Central memory CD4-positive, alpha-beta T cell (primary cell): ENCODE data around the gene ADORA1.

Experiments
- DNase-seq: peaks from one replicate; pipeline ENCODE4 v3.0.0; 2022

ADORA1 gene

GRCh38 chr1:203124011-203124410 is 3.5 kb upstream of the ADORA1 start:
- DNase-seq, result no peak

DNA sequence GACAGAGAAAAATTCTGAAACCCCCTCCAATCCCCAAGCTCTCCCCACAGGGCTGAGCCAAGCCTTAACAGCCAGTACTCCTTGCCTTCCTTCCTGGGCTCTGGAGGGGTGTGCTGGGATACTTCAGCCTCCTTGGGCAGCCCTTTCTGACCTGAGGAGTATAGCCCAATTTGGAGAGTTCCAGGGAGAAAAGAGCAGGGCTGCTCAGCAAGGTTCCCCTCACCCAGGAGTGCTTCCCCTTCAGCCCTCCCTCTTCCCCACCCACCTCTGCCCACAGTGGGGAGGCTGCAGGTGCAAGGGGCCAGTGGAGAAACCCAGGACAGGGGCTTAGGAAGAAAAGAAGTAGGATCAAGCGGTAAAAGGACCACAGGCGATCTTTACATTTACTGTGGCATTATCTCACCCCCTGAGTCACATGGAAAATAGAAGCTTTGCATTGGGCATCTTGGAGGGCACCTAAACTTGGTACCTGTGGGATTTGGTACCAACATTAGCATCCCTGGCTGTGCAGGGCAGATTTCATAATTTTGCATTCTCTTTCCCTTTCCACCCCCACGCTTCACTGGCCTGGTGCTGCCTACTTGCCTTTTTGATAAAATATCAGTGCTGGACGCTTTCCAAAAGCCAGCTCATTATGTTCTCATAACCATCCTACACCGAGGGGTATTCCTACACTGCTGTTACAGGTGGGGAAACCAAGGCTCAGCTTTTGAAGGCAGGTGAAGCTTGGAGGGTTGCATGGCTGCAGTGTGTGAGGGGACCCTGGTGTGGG is 2.8 kb upstream of the ADORA1 start:
- DNase-seq, result no peak

- no peak for DNase-seq
These were observed 1.2 kb upstream of the ADORA1 start for GRCh38 chr1:203126151-203126865.

- DNase-seq, result no peak
These were observed 460 bp upstream of the ADORA1 start for GRCh38 chr1:203126866-203127665.

DNA sequence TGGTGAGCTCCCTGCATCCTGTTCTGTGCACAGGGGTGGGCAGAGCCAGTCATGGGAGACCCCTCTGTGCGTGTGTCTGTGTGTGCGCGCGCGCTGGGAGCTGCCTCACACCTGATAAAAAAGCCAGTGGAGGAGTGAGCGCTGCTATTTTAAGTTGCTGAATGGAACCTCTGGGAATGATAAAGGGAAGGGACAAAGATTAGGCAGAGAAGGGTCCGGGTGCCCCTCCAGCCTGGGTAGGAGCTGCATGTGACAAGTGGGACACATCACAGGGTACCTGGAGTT is 847 bp downstream of the ADORA1 start:
- no peak for DNase-seq

DNA sequence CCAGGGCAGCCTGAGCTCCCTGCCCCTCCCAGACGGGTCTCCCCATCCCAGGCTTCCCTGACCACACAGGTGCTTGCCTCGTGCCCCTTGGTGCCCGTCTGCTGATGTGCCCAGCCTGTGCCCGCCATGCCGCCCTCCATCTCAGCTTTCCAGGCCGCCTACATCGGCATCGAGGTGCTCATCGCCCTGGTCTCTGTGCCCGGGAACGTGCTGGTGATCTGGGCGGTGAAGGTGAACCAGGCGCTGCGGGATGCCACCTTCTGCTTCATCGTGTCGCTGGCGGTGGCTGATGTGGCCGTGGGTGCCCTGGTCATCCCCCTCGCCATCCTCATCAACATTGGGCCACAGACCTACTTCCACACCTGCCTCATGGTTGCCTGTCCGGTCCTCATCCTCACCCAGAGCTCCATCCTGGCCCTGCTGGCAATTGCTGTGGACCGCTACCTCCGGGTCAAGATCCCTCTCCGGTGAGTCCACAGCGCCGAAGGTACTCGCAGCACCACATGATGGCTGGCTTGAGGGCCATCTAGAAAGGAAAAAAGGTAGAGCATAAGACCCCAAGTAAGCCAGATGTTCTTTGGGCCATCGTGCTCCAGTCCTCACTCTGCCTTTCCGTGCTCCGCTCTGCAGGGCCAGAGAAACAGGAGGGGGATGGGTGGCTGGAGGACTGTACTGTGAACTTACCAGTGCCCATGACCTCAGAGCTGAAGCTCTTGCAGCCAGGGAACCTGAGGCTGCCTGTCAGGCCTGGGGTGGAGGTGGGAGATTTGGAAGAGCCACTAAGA is 1.4 kb downstream of the ADORA1 start:
- no peak for DNase-seq

GRCh38 chr1:203129501-203130231 is 2.1 kb downstream of the ADORA1 start:
- no peak for DNase-seq

GRCh38 chr1:203130358-203130985 is 2.9 kb downstream of the ADORA1 start:
- no peak for DNase-seq

DNA sequence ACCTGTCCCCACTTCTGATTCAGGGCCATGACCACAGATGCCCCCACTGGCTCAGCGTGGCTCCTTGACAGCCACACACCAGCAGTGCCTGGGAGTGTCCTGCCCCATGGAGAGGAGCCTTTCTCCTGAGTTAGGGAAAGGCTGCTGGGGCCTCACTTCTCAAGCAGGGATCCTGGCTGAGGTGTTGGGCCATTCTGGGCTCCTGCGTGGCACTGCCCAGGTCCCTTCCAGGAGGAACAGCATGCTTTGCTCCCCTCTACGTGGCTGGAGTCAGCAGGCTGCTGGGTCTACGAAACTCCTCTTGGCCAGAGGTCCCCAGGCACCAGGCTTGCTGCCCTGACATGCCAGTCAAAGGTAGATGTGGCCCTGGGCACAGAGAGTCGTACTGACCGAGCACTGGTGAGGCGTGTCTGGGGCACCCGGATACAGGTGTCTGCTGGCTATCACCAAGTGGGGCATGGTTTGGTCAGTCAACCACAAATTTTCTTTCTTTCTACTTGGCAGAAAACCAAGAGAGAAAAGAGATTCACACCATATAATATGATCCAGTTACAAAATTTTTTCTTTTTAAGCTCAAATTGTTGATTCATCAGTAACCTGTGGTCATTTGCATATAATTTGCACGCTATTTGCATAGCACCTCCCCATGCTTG is 4.1 kb downstream of the ADORA1 start:
- DNase-seq, result no peak

DNA sequence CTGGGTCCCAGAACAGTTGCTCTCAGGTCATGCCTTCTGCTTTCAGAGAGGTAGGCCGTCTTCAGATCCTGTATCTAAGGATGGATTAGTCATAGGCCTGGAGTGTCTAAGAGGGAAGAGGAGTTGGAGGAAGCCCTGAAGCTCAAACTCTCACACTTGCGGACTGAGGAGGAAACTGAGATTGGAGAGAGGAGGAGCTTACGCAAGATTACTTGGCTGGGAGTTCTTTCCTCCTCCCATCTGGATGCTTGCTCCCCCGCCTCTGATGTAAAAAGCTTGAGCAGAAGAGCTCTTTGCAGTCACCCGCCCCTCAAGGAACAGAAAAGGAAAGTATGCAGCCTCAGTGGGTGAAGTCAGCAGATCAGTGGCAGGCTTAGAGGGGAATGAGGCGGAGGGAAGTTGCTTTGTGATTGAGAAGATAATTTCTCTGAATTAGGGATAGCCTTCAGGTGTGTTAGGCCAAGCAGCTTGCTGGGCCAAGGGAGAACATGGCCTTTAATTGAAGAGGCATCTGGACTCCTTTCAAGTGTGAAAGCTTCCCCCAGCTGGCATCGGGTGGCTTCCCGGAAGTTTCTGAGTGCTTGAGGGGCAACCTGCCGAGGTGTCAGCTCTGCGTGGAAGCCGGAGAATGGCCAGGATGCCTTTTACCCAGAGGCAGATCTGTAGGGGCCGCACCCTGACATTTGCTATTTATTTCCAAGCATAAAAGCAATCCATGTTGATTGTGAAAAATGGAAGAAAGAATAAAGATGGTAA is 6.6 kb downstream of the ADORA1 start:
- no peak for DNase-seq

DNA sequence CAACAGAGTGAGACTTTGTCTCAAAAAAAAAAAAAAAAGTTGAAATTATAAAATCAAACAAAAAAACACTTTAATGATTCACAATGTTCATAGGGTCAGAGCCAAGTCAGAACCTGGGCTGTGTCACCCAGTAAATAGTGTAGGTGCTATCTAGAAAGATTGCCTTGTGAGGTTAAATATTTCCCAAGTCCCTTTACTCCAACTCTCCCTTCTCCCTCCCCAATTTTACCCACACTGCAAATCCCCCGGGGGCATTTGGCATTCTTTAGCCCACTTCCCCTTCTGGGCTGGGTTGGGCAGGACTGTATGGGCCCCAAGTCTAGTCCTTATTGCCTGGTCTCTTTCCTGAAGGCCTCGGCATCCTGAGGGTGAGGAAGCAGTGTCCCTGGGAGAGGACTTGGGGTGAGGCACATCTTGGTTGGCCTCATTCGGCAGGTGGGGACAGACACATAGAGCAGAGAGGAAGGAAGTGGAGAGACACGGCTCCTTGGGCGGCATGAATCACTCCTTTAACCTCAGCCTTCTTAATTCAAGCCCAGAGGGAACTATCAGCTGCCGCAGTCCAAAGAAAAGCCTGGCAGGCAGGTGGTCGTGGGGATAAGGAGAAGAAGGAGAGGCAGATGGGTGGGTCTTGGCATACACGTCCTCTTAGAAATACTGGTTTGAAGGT is 8.2 kb downstream of the ADORA1 start:
- no peak for DNase-seq

- no peak for DNase-seq
These were observed 9.0 kb downstream of the ADORA1 start for GRCh38 chr1:203136409-203137042.

GRCh38 chr1:203137324-203137723 is 9.8 kb downstream of the ADORA1 start:
- DNase-seq, result no peak

- DNase-seq, result no peak
These were observed 10.5 kb downstream of the ADORA1 start for GRCh38 chr1:203138066-203138465.

- no peak for DNase-seq
These were observed 12.5 kb downstream of the ADORA1 start for GRCh38 chr1:203139976-203140475.

DNA sequence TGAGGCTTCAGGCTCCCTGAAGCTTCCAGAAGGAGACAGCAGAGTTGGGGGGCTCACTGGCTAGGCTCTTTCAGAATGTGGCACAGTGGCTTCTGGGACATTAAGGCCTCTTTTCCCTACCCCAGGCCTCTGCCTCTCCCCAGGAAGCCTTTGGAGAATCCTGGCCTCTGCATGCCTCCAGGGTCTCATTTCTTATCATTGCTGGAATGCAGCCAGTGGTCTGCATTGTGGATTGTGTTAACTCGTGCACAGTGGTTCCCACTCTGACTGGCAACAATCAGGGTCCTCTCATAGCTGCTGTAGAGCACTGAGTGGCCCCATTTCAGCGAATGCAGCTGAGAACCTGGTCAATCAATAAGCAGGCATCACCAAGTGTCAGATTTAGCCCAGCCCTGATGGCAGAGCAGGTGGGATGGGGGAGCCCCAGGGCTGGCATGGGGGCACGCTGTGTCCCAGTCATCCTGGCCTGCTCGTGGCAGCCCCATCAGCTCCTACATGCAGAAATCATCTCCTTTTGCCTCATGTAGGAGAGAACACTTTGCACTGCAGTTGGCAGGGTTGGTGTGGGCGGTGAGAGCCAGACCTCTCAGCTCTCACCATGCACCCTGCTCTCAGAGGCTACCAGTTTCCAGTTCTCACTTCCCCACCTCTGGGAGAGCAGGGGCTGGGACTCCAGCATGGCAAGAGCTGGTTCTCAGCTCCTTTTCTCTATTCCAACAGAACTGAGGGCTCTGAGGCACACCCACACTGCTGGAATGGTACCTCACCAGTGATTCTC is 13.4 kb downstream of the ADORA1 start:
- no peak for DNase-seq

GRCh38 chr1:203142124-203142523 is 14.6 kb downstream of the ADORA1 start:
- DNase-seq, result no peak

DNA sequence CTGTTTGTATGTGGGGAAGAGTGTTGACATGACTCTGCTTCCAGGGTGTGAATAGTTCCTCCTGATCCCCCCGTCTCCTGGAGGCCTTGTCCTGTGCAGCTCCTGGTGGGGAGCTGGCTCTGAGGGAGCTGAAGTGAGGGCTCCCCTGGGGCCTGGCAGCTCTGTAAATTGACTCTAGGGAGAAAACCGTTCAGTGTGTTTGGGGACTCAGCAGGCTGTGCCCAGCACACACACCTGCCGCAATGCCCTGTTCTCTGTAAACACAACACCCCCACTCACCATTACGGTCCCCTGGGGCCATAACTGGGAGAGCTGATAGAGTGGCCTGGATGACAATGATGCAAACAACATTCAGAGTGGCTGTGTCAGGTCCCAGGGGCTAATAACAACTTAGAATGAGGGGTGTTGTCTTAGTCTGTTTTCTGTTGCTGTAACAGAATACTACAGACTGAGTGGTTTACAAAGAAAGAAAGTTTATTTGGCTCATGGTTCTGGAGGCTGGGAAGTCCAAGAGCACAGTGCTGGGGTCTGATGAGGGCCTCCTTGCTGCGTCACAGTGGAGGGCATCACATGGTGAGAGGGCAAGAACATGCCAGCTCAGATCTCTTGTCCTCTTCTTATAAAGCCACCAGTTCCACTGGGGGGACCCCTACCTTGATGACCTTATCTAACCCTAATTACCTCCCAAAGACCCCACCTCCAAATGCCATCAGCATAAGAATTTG is 15.3 kb downstream of the ADORA1 start:
- DNase-seq, result no peak
